Fibroblast of upper back skin (primary cell): ENCODE results near the gene DDX42.
"Not testable (repeated sequence)": the region's sequence is repeated elsewhere in the genome, so short reads cannot be mapped to it uniquely, and the experiment has no call there.

Experiments
- DNase-seq: peaks from one replicate; pipeline ENCODE4 v3.0.0-alpha.2; 2013

The DDX42 gene

GRCh38 chr17:63783522-63783921 lies 9.6 kb downstream of the DDX42 start:
- DNase-seq = no peak

GRCh38 chr17:63785556-63785955 lies 11.6 kb downstream of the DDX42 start:
- peak; percentile 46 for DNase-seq

GRCh38 chr17:63786117-63786516 lies 12.1 kb downstream of the DDX42 start:
- DNase-seq = no peak

GRCh38 chr17:63786971-63787711 lies 13.2 kb downstream of the DDX42 start:
- no peak for DNase-seq

GRCh38 chr17:63790057-63790456 lies 16.1 kb downstream of the DDX42 start:
- DNase-seq = no peak

- no peak for DNase-seq
Observed at GRCh38 chr17:63792055-63792729, 18.2 kb downstream of the DDX42 start.

- DNase-seq = not testable (repeated sequence)
Observed at GRCh38 chr17:63796375-63796774, 22.4 kb downstream of the DDX42 start.

- DNase-seq = peak; percentile 40
Observed at GRCh38 chr17:63798572-63799106, 24.7 kb downstream of the DDX42 start.

GRCh38 chr17:63800783-63801182 lies 26.8 kb downstream of the DDX42 start:
- DNase-seq = no peak

- DNase-seq = no peak
Observed at GRCh38 chr17:63804328-63804727, 30.4 kb downstream of the DDX42 start.

GRCh38 chr17:63805591-63805990 lies 31.6 kb downstream of the DDX42 start:
- no peak for DNase-seq

- DNase-seq = no peak
Observed at GRCh38 chr17:63809970-63810369, 36.0 kb downstream of the DDX42 start.

GRCh38 chr17:63816123-63816522 lies 42.2 kb downstream of the DDX42 start:
- no peak for DNase-seq

- DNase-seq = no peak
Observed at GRCh38 chr17:63816669-63817068, 42.7 kb downstream of the DDX42 start.

GRCh38 chr17:63817736-63818385 lies 43.9 kb downstream of the DDX42 start:
- DNase-seq = no peak

- DNase-seq = no peak
Observed at GRCh38 chr17:63819131-63819530, 45.2 kb downstream of the DDX42 start.

GRCh38 chr17:63819585-63820537 lies 45.9 kb downstream of the DDX42 start:
- DNase-seq = no peak

- DNase-seq = no peak
Observed at GRCh38 chr17:63820963-63821561, 47.1 kb downstream of the DDX42 start.

- no peak for DNase-seq
Observed at GRCh38 chr17:63821804-63822203, 47.8 kb downstream of the DDX42 start.

- no peak for DNase-seq
Observed at GRCh38 chr17:63822537-63822936, 48.6 kb downstream of the DDX42 start.

- no peak for DNase-seq
Observed at GRCh38 chr17:63823659-63824331, 49.8 kb downstream of the DDX42 start.

GRCh38 chr17:63824362-63824761 lies 50.4 kb downstream of the DDX42 start:
- no peak for DNase-seq
